Mucosa of rectum (tissue), 2 donors: ENCODE results near the gene MAPK14.

Experiments
- H3K27ac ChIP-seq, 2 donors: one replicate each; pipeline ENCODE4 v1.7.0; 2013; ENCODE audit warnings: inconsistent platforms in 2 of 2, low read depth in 2 of 2, low read length in 2 of 2
- H3K27me3 ChIP-seq, 2 donors: one replicate each; pipeline ENCODE4 v1.7.0; 2013; ENCODE audit warnings: low read length in 2 of 2; ENCODE audit not compliant: control insufficient read depth in 2 of 2, insufficient read depth in 2 of 2
- H3K36me3 ChIP-seq, 2 donors: one replicate each; pipeline ENCODE4 v1.7.0; 2013; ENCODE audit warnings: low read length in 2 of 2; ENCODE audit not compliant: control insufficient read depth in 2 of 2, insufficient read depth in 2 of 2
- H3K4me1 ChIP-seq, 2 donors: one replicate each; pipeline ENCODE4 v1.7.0; 2013; ENCODE audit warnings: low read length in 2 of 2, mild to moderate bottlenecking in 1 of 2; ENCODE audit not compliant: control insufficient read depth in 2 of 2, insufficient read depth in 2 of 2
- H3K4me3 ChIP-seq, 2 donors: one replicate each; pipeline ENCODE4 v1.7.0; 2013; ENCODE audit warnings: low read length in 2 of 2
- H3K9ac ChIP-seq, 2 donors: one replicate each; pipeline ENCODE4 v1.7.0; 2013; ENCODE audit warnings: low read length in 2 of 2, low read depth in 1 of 2, mild to moderate bottlenecking in 1 of 2
- H3K9me3 ChIP-seq, 2 donors: one replicate each; pipeline ENCODE4 v1.7.0; 2013; ENCODE audit warnings: low read length in 2 of 2; ENCODE audit not compliant: control insufficient read depth in 2 of 2
- donor health status: healthy.
- donor health status: Normal muscosa, but diverticular disease.

Gene MAPK14

GRCh38 chr6:36155662-36156061 lies 128.1 kb downstream of the MAPK14 start:
- Histone ChIP-seq H3K4me3 (no peak overlapping the region), H3K27me3 (no peaks in the 10 kb centered on the region), H3K9ac (no peak overlapping the region), H3K36me3 (no peaks in the 10 kb centered on the region), H3K27ac (no peak overlapping the region), H3K9me3 (no peaks in the 10 kb centered on the region), H3K4me1 (no peaks in the 10 kb centered on the region)

DNA sequence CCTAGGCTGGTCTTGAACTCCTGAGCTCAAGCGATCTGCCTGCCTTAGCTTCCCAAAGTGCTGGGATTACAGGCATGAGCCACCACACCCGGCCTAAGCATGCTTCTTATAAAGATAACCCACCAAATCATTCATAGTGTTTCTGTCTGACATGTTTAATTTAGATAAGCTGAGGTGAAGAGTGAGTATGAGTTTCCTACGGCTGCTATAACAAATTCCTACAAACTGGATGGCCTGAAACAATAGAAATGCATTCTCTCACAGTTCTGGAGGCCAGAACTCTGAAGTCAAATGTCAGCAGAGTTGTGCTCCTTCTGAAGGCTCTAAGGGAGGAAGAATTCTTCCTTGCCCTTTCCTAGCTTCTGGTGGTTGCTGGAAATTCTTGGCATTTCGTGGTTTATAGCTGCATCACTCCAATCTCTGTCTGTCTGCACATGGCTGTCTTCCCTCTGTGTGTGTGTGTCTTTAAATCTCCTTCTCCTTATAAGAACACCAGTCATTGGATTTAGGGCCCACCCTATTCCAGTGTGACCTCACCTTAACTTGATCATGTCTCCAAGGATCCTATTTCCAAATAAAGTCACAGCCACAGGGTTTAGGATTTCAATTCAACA lies 132.6 kb downstream of the MAPK14 start:
- no peak overlapping the region for H3K4me3 ChIP-seq
- H3K4me1 ChIP-seq: no peaks in the 10 kb centered on the region
- H3K9me3 ChIP-seq: no peaks in the 10 kb centered on the region
- H3K36me3 ChIP-seq: no peaks in the 10 kb centered on the region
- no peak overlapping the region for H3K27ac ChIP-seq
- no peaks in the 10 kb centered on the region for H3K27me3 ChIP-seq
- H3K9ac ChIP-seq: no peak overlapping the region
